Measurements from ENCODE around the gene ERC1.
"Not testable (repeated sequence)": the region's sequence is repeated elsewhere in the genome, so short reads cannot be mapped to it uniquely, and the experiment has no call there.

Gene ERC1

DNA sequence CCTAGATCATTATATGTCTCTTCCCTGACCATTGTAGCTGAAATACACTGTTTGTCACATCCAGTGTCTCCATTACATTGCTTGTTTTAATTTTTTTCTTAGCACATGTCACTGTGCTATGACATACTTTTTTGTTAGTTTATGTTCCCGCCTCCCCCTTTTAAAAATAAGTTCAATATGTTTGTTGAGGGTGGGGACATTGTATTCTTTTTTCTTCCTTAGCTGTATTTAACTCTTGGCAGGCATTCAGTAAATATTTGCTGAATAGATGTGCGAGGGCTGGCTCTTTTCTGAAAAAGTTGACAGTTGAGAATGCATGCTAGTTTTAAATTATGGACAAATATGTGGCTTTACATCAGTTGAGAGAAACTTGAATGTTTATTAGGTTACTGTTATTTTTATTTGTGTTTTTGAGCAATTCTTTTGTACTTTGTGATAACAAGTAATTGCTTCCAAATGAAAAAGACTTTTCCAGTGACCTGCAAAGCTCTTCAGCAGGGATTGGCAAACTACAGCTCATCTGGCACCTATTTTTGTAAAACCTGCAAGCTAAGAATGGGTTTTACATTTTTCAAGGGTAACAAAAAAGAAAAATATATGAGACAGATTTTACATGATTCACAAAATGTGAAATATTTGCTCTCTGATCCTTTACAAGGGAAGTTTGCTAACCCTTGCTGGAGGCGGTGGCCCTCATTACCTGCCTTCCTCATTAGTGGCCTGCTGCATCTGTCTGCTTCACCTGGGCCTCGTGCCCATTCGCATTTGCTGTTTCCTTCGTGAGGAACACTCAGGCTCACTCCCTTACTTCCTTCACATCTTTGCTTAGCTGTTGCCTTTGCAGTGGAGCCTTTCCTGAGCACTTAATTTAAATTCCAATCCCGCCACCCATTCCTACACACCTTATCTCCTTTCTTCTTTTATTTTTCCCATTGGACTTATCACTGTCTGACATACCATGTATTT lies 229.4 kb downstream of the ERC1 start:
- DNase-seq (ENCODE audit: low read depth): no peak

GRCh38 chr12:1222858-1223639 lies 232.0 kb downstream of the ERC1 start:
- DNase-seq (ENCODE audit: low read depth): no peak

- DNase-seq (ENCODE audit: low read depth): no peak
Observed at GRCh38 chr12:1226951-1227350, 235.9 kb downstream of the ERC1 start.

- DNase-seq (ENCODE audit: low read depth): no peak
Observed at GRCh38 chr12:1234073-1234472, 243.1 kb downstream of the ERC1 start.

- DNase-seq (ENCODE audit: low read depth): no peak
Observed at GRCh38 chr12:1246637-1247036, 255.6 kb downstream of the ERC1 start.

- DNase-seq (ENCODE audit: low read depth): no peak
Observed at GRCh38 chr12:1250641-1251040, 259.6 kb downstream of the ERC1 start.

GRCh38 chr12:1252758-1253157 lies 261.7 kb downstream of the ERC1 start:
- no peak for DNase-seq (ENCODE audit: low read depth)

DNA sequence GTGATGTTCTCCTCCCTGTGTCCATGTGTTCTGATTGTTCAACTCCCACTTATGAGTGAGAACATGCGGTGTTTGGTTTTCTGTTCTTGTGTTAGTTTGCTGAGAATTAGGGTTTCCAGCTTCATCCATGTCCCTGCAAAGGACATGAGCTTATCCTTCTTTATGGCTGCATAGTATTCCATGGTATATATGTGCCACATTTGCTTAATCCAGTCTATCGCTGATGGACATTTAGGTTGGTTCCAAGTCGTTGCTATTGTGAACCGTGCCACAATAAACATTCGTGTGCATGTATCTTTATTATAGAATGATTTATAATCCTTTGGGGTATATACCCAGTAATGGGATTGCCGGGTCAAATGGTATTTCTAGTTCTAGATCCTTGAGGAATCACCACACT lies 264.1 kb downstream of the ERC1 start:
- DNase-seq (ENCODE audit: low read depth): not testable (repeated sequence)

DNA sequence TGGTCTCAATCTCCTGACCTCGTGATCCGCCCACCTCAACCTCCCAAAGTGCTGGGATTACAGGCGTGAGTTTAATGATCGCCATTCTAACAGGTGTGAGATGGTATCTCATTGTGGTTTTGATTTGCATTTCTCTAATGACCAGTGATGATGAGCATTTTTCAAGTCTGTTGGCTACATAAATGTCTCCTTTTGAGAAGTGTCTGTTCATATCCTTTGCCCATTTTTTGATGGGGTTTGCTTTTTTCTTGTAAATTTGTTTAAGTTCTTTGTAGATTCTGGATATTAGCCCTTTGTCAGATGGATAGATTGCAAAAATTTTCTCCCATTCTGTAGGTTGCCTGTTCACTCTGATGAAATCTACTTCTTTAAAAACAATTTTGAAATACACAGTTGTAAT lies 264.8 kb downstream of the ERC1 start:
- not testable (repeated sequence) for DNase-seq (ENCODE audit: low read depth)

GRCh38 chr12:1256285-1256684 lies 265.3 kb downstream of the ERC1 start:
- no peak for DNase-seq (ENCODE audit: low read depth)

- no peak for DNase-seq (ENCODE audit: low read depth)
Observed at GRCh38 chr12:1256991-1257390, 266.0 kb downstream of the ERC1 start.

DNA sequence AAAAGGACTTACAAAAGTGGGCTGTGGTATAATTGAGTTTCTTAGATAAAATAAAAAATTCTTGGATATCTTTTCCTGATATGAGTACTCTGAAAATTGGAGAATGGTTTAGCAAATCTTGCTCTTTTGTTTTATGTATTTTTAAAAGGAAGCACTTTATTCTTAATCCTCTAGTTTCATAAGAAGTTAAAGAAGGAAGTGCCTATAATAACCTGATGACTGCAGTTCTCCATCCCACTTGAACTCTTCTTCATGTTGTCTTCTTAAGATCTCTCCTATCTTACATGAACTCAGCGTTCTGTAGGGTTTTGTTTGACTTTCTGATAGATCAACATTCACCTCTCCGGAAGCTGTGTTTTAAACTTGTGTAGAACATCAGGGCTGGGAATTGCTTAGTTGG lies 271.0 kb downstream of the ERC1 start:
- DNase-seq (ENCODE audit: low read depth): no peak

DNA sequence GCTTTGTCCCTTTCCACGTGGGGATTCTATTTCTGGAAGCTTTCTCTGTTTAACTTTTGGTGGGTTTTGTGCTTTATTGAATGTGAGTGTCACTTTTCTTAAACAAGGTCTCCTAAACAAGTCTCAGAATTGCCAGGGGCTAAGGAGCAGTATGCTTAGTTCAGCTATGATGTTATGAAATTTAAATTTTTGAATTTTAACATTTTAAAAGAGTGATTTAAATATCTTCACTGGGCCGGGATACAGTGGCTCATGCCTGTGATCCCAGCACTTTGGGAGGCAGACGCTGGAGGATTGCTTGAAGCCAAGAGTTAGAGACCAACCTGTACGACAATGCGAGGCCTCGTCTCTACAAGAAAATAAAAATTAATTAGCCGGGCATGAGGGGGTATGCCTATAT lies 276.2 kb downstream of the ERC1 start:
- no peak for DNase-seq (ENCODE audit: low read depth)

DNA sequence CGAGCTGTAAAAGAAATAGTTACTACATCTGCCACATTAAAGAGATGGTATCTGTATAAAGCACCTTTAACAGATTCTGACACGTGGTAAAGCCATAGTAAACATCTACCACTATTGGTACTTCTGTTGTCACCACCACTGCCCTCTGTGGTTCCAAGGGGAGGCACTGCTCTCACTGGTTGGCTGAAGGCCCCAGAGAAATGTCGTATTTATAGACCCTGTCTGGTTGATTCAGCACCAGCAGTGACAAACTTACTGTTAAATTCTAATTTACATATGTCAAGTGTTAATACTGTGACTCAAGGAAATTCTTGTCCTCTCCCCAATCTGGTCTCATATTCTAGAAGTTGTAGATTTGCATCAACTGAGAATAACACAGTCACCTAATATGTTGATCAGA lies 281.1 kb downstream of the ERC1 start:
- no peak for DNase-seq (ENCODE audit: low read depth)

GRCh38 chr12:1273051-1273450 lies 282.0 kb downstream of the ERC1 start:
- no peak for DNase-seq (ENCODE audit: low read depth)

DNA sequence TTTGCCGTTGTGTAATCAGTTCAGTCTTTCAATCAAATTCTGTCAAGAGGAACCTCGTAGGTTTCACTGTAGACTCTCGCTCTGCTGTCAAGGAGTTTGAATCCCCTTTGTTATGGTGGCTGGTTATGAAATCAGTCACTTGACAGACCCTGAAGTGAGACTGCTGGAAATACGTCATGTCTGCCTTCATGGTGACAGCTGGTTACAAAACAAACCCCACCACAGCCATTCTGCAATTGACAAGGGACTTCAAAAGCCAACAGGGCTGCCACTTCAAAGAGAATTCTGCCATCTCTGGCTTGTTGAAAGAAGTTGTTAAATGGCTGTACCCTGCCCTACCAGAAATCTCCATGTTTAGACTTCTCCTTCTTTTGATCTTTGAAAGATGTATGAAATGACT lies 286.9 kb downstream of the ERC1 start:
- no peak for DNase-seq (ENCODE audit: low read depth)

GRCh38 chr12:1279050-1279449 lies 288.0 kb downstream of the ERC1 start:
- no peak for DNase-seq (ENCODE audit: low read depth)

- DNase-seq (ENCODE audit: low read depth): no peak
Observed at GRCh38 chr12:1280059-1280458, 289.0 kb downstream of the ERC1 start.

DNA sequence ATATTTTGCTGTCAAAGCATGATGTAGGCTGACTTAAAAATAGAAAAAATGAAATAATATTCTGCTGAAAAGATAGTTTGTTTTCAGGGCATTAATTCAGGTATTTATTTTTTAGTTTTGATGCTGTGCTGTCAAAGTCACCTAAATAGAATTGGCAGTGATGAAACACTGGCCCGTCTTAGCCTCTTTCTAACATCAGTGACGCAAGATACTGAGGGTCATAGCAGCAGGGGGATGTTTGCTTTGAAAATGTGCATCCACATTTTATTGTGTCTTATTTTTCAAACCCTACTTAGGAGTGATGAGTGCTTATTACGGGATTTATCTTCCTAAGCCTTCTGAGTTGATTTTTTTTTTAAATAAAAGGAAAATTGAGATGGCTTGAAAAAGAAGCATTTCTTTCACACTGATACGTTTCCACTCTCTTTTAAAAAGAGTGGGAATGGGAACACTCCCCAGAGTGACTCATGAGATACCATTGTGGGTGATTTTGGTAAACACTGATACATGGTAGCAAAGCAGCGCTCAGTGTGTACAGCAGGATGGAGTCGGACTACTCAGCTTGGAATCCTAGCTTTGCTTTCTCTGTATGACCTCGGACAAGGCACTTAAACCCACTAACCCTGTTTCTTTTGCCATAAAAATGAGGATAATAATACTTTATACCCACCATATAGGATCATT lies 290.8 kb downstream of the ERC1 start:
- DNase-seq (ENCODE audit: low read depth): peak; percentile 74

DNA sequence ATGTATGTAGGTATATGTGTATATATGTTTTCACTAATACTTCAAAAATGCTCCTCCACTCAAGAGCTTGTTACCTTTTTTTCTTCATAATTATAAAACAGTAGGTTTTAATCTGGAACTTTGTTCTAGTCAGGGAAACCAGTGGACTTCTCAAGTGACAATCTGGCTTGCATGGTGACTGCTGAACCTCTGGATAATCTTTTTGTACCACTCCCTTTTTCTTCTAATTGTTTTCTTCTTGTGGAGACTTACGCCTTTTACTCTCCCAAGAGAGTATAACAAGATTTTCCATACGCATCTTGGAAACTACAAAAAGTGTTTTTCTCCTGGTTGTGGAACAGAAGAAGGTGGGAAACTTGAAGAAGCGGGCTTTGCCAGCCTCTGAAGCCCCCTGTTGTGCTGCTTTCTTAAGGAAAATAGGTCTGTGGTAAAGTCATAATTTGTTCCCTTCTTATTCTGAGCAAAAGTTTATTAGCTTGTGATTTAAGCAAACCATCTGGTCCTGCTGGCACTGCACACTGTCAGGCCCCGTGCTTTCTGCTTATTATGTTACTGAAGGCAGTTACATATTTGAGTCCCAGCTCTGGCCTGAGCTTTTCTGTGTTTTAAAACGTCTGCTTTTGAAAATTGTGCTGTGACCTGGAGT lies 291.8 kb downstream of the ERC1 start:
- DNase-seq (ENCODE audit: low read depth): no peak

DNA sequence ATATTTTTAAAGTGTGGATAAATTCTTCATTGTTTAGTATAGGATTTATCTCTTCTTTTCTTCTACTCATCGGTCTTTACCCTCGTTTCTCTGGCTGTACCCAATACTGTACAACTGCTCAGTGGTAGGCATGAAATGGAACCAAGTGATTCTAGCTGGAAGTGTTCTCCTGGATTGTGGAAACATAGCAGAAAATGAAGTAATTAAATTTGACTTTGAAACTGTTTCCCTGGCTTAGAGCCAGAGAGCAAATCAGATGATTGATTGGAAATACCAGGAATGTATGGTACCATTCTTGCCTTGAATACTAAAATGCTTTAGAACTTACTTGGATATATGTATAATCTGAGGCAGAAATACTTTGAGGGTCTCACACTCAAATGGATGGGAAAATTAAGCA lies 292.3 kb downstream of the ERC1 start:
- no peak for DNase-seq (ENCODE audit: low read depth)

GRCh38 chr12:1284611-1285010 lies 293.6 kb downstream of the ERC1 start:
- no peak for DNase-seq (ENCODE audit: low read depth)

Data from HS-27A (cell line).